ENCODE measurements around the gene GPX3.

- no peak for TF ChIP-seq CTCF (conservative IDR thresholded peaks at IDR 0.05 in 1 of 2, IDR thresholded peaks at IDR 0.05 in 1 of 2; ENCODE audit: low read depth in 1 of 2, low read length in 2 of 2)
- TF ChIP-seq EZH2 (IDR thresholded peaks at IDR 0.05; ENCODE audit: low read length, missing control alignments), result no peak
These were observed 27.0 kb upstream of the GPX3 start for GRCh38 chr5:150993422-150993821.

Data from fibroblast of lung (primary cell).